ENCODE results near the gene ZSCAN5C.

ZSCAN5C gene

GRCh38 chr19:56258272-56258671 is 56.2 kb downstream of the ZSCAN5C start:
- WGBS, 2 donors (ENCODE audit: extremely low coverage in 2 of 2, insufficient read length in 2 of 2, insufficient replicate concordance in 1 of 2) = no CpG with 5 or more reads among the region's 12 CpGs
- no peak overlapping the region for H2BK15ac ChIP-seq (ENCODE audit: low read length)
- no peak overlapping the region for H2BK120ac ChIP-seq (ENCODE audit: low read depth, low read length)
- H2BK12ac ChIP-seq (ENCODE audit: low read length) = no peak overlapping the region
- no peak overlapping the region for H4K91ac ChIP-seq (ENCODE audit: low read depth, low read length, poor library complexity)
- H4K8ac ChIP-seq (ENCODE audit: low read depth, low read length) = no peak overlapping the region
- H3K36me3 ChIP-seq (replicated peaks in 1 of 2; ENCODE audit: control insufficient read depth in 2 of 2, insufficient read depth in 2 of 2, low read length in 2 of 2) = no peaks in the 10 kb centered on the region
- no peaks in the 10 kb centered on the region for H3K4me1 ChIP-seq (ENCODE audit: control insufficient read depth in 2 of 2, insufficient read depth in 1 of 2, low read depth in 1 of 2, low read length in 2 of 2)
- H3K14ac ChIP-seq (ENCODE audit: low read length) = no peak overlapping the region
- no peaks in the 10 kb centered on the region for H3K79me1 ChIP-seq (ENCODE audit: low read depth, low read length)
- H3K23ac ChIP-seq (ENCODE audit: low read depth, low read length, poor library complexity) = no peak overlapping the region
- no peak overlapping the region for H3K27ac ChIP-seq (replicated peaks; ENCODE audit: low read length)
- DNase-seq (ENCODE audit: low spot score) = no peak
- no peak overlapping the region for H2AFZ ChIP-seq (ENCODE audit: low read length)
- H2BK5ac ChIP-seq (ENCODE audit: low read length) = peak overlapping the region; percentile 46
- no peak overlapping the region for H3K18ac ChIP-seq (ENCODE audit: low read length)
- H3K9me3 ChIP-seq (replicated peaks in 1 of 2; ENCODE audit: control insufficient read depth in 2 of 2, insufficient read depth in 1 of 2, low read depth in 1 of 2, low read length in 2 of 2) = no peaks in the 10 kb centered on the region
- no peaks in the 10 kb centered on the region for H3K27me3 ChIP-seq (ENCODE audit: control insufficient read depth in 3 of 3, insufficient read depth in 3 of 3, low read depth in 1 of 3, low read length in 3 of 3)
- no peak overlapping the region for H2AK5ac ChIP-seq (ENCODE audit: low read depth, low read length)
- no peak overlapping the region for H3K9ac ChIP-seq (ENCODE audit: low read depth, low read length, poor library complexity)
- no peak overlapping the region for H3K4me3 ChIP-seq (ENCODE audit: low read length in 2 of 2)
- no peak overlapping the region for H3K4ac ChIP-seq (ENCODE audit: low read length)
- H3K4me2 ChIP-seq (ENCODE audit: insufficient read depth, low read length, poor library complexity, severe bottlenecking) = no peak overlapping the region

Measured in neuronal stem cell (in vitro differentiated cells).